Mesendoderm (in vitro differentiated cells): Measurements from ENCODE around the gene FAM78B.

Experiments used
- DNase-seq: peaks from one replicate; pipeline ENCODE4 v3.0.0; 2013
- H2AK5ac ChIP-seq: 2 replicates; pipeline ENCODE4 v1.6.1; 2013; ENCODE audit warnings: low read length, inconsistent platforms
- H2BK120ac ChIP-seq: 2 replicates; pipeline ENCODE4 v1.6.1; 2013; ENCODE audit warnings: low read depth, mild to moderate bottlenecking, low read length, moderate library complexity, mixed read lengths
- H2BK15ac ChIP-seq: replicated peaks from 2 replicates; pipeline ENCODE4 v1.6.1; 2013; ENCODE audit warnings: low read depth, mild to moderate bottlenecking, moderate library complexity
- H2BK5ac ChIP-seq: 2 replicates; pipeline ENCODE4 v1.6.1; 2013; ENCODE audit warnings: low read length, inconsistent platforms
- H3K18ac ChIP-seq: 2 replicates; pipeline ENCODE4 v1.6.1; 2013; ENCODE audit warnings: mild to moderate bottlenecking, low read length, mixed read lengths
- H3K23ac ChIP-seq: one replicate; pipeline ENCODE4 v1.6.1; 2013; ENCODE audit warnings: low read length
- H3K27ac ChIP-seq: 2 replicates; pipeline ENCODE4 v1.5.1; 2013; ENCODE audit warnings: low read depth, mild to moderate bottlenecking, inconsistent platforms, low read length, moderate library complexity
- H3K27me3 ChIP-seq: 2 replicates; pipeline ENCODE4 v1.6.1; 2013; ENCODE audit warnings: low read length, control low read depth, mild to moderate bottlenecking, inconsistent platforms; ENCODE audit not compliant: insufficient read depth, poor library complexity
- H3K36me3 ChIP-seq: 2 replicates; pipeline ENCODE4 v1.6.1; 2013; ENCODE audit warnings: low read length, inconsistent platforms; ENCODE audit not compliant: control insufficient read depth, insufficient read depth
- H3K4ac ChIP-seq: one replicate; pipeline ENCODE4 v1.6.1; 2013; ENCODE audit warnings: low read depth, mild to moderate bottlenecking, low read length, moderate library complexity
- H3K4me1 ChIP-seq: 2 replicates; pipeline ENCODE4 v1.6.1; 2013; ENCODE audit warnings: low read depth, low read length, inconsistent platforms; ENCODE audit not compliant: control insufficient read depth
- H3K4me2 ChIP-seq: 2 replicates; pipeline ENCODE4 v1.6.1; 2013; ENCODE audit warnings: low read length
- H3K4me3 ChIP-seq: 2 replicates; pipeline ENCODE4 v1.5.1; 2013; ENCODE audit warnings: mild to moderate bottlenecking, low read length
- H3K56ac ChIP-seq: one replicate; pipeline ENCODE4 v1.6.1; 2013; ENCODE audit warnings: low read length
- H3K79me1 ChIP-seq: 2 replicates; pipeline ENCODE4 v1.6.1; 2013; ENCODE audit warnings: low read length, inconsistent platforms
- H3K79me2 ChIP-seq: 2 replicates; pipeline ENCODE4 v1.6.1; 2013; ENCODE audit warnings: mild to moderate bottlenecking, low read length; ENCODE audit not compliant: control insufficient read depth, insufficient read depth
- H3K9ac ChIP-seq: 2 replicates; pipeline ENCODE4 v1.6.1; 2013; ENCODE audit warnings: low read length, inconsistent platforms
- H4K5ac ChIP-seq: one replicate; pipeline ENCODE4 v1.6.1; 2013; ENCODE audit warnings: low read length
- H4K8ac ChIP-seq: one replicate; pipeline ENCODE4 v1.6.1; 2013; ENCODE audit warnings: low read depth, mild to moderate bottlenecking, control low read depth, low read length, moderate library complexity
- WGBS: extraction: QIAGEN DNeasy Blood & Tissue Kit; methylation state at CpG from one replicate; pipeline ENCODE4 v1.1.7; 2013; ENCODE audit warnings: low lambda C conversion rate, missing lambda C conversion rate; ENCODE audit not compliant: insufficient coverage; ENCODE audit errors: extremely low coverage; 5-methylcytosine and 5-hydroxymethylcytosine counted together

Gene FAM78B

DNA sequence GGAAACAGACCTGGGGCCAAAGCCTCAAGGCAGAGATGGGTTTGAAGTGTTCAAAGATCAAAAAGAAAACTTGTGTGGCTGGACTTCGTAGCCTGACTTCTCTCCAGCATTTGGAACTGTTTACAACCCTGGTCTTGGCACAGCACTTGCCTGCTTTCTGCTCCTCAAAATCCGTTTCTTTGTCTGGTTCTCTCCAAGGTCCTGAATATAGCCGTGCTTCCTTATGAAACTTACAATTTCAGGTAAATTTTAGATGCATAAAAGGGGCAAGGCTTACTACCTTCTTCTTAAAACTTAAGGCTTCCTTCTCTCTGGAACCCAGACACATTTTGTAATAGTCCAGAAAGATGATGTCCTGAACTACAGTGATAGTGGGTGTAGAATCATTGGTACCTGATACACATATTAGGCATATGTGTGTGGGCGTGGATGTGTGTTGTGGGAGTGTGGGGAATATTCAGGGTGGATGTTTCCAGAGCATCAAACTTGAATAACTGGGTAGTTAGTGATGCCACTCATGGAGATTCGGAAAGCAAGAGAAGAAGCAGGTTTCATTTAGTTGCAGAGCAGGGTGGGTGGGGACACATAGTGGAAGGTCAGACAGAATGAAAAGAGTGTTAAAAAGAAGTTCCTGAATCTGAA lies 26.4 kb upstream of the FAM78B start:
- Histone ChIP-seq H3K79me2 (no peaks in the 10 kb centered on the region), H3K27me3 (no peaks in the 10 kb centered on the region), H2BK15ac (no peak overlapping the region), H3K4me1 (no peaks in the 10 kb centered on the region), H3K56ac (no peak overlapping the region), H2BK120ac (no peak overlapping the region), H3K27ac (no peak overlapping the region), H3K4me2 (no peak overlapping the region), H3K79me1 (no peaks in the 10 kb centered on the region), H3K4ac (no peak overlapping the region), H3K9ac (no peak overlapping the region), H3K18ac (no peak overlapping the region), H3K4me3 (no peak overlapping the region), H3K36me3 (no peaks in the 10 kb centered on the region), H4K8ac (no peak overlapping the region), H3K23ac (no peak overlapping the region), H2AK5ac (no peak overlapping the region), H4K5ac (no peak overlapping the region), H2BK5ac (no peak overlapping the region)
- no CpG with 5 or more reads among the region's 5 CpGs for WGBS
- no peak for DNase-seq

DNA sequence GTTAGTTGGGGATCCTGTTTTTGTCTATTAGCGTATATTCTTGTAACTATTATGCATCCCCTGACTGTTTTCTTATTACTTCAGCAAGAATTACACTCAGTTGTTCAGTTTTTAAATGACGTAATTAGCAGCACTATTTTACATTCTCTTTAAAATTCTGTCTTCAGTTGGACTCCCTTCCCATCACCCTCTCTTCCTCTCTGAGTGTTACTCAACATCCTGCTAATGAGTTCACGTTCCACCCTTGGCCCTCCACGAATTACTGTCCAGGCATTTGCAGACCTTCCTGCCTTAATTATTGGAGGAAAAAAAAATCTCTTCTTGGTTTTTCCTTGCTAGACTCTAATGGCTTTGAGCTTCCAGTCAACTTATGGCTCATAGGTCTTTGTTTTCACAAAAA lies 23.6 kb upstream of the FAM78B start:
- no peak overlapping the region for H3K4me3 ChIP-seq
- no peaks in the 10 kb centered on the region for H3K36me3 ChIP-seq
- H3K79me2 ChIP-seq, result no peaks in the 10 kb centered on the region
- H4K5ac ChIP-seq, result no peak overlapping the region
- H3K4me2 ChIP-seq, result no peak overlapping the region
- H3K23ac ChIP-seq, result no peak overlapping the region
- no peak overlapping the region for H4K8ac ChIP-seq
- no peaks in the 10 kb centered on the region for H3K4me1 ChIP-seq
- no peak overlapping the region for H3K56ac ChIP-seq
- no peak overlapping the region for H2BK15ac ChIP-seq
- no peak overlapping the region for H3K18ac ChIP-seq
- no peak overlapping the region for H3K27ac ChIP-seq
- no peak for DNase-seq
- H3K79me1 ChIP-seq, result no peaks in the 10 kb centered on the region
- no peak overlapping the region for H2AK5ac ChIP-seq
- H2BK5ac ChIP-seq, result no peak overlapping the region
- H3K4ac ChIP-seq, result no peak overlapping the region
- no peak overlapping the region for H2BK120ac ChIP-seq
- no peaks in the 10 kb centered on the region for H3K27me3 ChIP-seq
- H3K9ac ChIP-seq, result no peak overlapping the region
- no CpG with 5 or more reads among the region's 4 CpGs for WGBS

DNA sequence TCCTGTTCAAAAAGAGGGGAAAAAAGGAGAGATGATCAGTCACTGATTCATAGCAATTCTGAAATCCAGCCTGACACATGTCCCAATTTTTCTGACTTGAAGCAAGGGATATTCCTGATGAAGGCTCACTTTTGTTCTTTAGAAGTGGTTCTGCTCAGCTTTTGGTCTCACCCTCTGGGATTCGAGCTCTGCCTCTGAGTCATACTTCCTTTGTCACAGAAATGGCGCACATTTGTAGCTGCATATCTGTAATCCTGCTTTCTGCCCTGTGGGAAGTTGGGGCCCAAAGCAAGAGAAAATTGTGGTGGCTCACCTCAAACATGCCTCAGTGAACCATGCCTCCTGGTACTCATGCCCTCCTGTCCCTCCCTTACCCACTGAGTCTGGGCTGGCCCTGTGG lies 22.3 kb upstream of the FAM78B start:
- Histone ChIP-seq H2BK15ac (no peak overlapping the region), H3K23ac (no peak overlapping the region), H4K5ac (no peak overlapping the region), H3K4me1 (no peaks in the 10 kb centered on the region), H2BK5ac (no peak overlapping the region), H3K79me2 (no peaks in the 10 kb centered on the region), H2AK5ac (no peak overlapping the region), H3K27ac (no peak overlapping the region), H2BK120ac (no peak overlapping the region), H3K4me2 (no peak overlapping the region), H3K56ac (no peak overlapping the region), H3K36me3 (no peaks in the 10 kb centered on the region), H3K4ac (no peak overlapping the region), H3K27me3 (no peaks in the 10 kb centered on the region), H3K18ac (no peak overlapping the region), H3K9ac (no peak overlapping the region), H3K4me3 (no peak overlapping the region), H4K8ac (no peak overlapping the region), H3K79me1 (no peaks in the 10 kb centered on the region)
- WGBS, result no CpG with 5 or more reads among the region's 2 CpGs
- DNase-seq, result no peak

DNA sequence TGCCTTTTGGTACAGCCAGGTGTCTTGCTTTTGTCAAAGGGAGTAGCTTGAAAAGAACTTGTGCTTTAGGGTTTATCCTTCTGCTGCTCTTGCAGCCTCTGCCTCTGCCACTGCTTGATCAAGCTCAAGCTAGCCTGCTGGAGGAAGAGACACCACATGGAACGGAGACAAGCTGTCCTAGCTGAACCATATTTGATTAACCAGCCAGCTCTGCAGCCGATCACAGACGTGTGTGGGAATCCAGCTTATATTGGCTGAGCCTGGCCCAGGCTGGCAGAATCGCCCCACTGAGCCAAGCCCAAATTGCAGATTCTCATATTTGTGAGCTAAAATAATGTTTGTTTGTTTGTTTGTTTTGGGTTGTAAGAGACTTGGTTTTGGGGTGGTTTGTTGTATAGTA lies 18.7 kb upstream of the FAM78B start:
- Histone ChIP-seq H3K4ac (no peak overlapping the region), H3K4me3 (no peak overlapping the region), H3K79me1 (no peaks in the 10 kb centered on the region), H2BK15ac (no peak overlapping the region), H3K4me1 (no peaks in the 10 kb centered on the region), H2BK120ac (no peak overlapping the region), H2BK5ac (no peak overlapping the region), H3K79me2 (no peaks in the 10 kb centered on the region), H3K36me3 (no peaks in the 10 kb centered on the region), H3K18ac (no peak overlapping the region), H4K8ac (no peak overlapping the region), H3K27ac (no peak overlapping the region), H3K23ac (no peak overlapping the region), H2AK5ac (no peak overlapping the region), H3K56ac (no peak overlapping the region), H3K27me3 (no peaks in the 10 kb centered on the region), H4K5ac (no peak overlapping the region), H3K4me2 (no peak overlapping the region), H3K9ac (no peak overlapping the region)
- no peak for DNase-seq
- WGBS, result no CpG with 5 or more reads among the region's 4 CpGs

- Histone ChIP-seq H3K56ac (no peak overlapping the region), H3K36me3 (no peaks in the 10 kb centered on the region), H2AK5ac (no peak overlapping the region), H3K27ac (no peak overlapping the region), H3K23ac (no peak overlapping the region), H3K79me1 (no peaks in the 10 kb centered on the region), H2BK15ac (no peak overlapping the region), H3K4ac (no peak overlapping the region), H3K18ac (no peak overlapping the region), H3K27me3 (no peaks in the 10 kb centered on the region), H3K4me3 (no peak overlapping the region), H2BK5ac (no peak overlapping the region), H3K4me1 (no peaks in the 10 kb centered on the region), H3K4me2 (no peak overlapping the region), H4K8ac (no peak overlapping the region), H4K5ac (no peak overlapping the region), H3K79me2 (no peaks in the 10 kb centered on the region), H3K9ac (no peak overlapping the region), H2BK120ac (no peak overlapping the region)
- DNase-seq, result peak; percentile 76
- no CpG with 5 or more reads among the region's 6 CpGs for WGBS
Observed at GRCh38 chr1:166184897-166185296, 18.1 kb upstream of the FAM78B start.

DNA sequence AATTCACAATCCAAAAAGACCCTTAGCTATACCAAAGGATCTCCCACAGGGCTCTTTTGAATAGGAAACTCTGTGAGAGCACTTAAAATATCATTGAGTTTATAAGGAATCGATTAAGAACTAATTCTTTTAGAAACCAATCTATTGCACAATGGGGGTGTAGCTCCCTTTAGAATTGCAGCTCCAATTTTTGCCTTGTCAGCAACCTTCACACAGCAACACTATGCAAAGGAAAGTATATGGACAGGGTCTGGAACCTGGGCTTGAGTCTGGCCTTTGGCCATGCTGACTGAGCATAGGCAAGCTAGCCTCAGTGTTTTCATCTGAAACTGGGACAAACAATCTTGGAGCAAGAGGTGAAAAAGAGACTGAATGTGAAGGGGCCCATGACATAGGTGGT lies 17.2 kb upstream of the FAM78B start:
- Histone ChIP-seq H3K36me3 (no peaks in the 10 kb centered on the region), H2BK120ac (no peak overlapping the region), H3K9ac (no peak overlapping the region), H3K4me3 (no peak overlapping the region), H3K4me2 (no peak overlapping the region), H3K23ac (no peak overlapping the region), H2AK5ac (no peak overlapping the region), H3K79me2 (no peaks in the 10 kb centered on the region), H3K79me1 (no peaks in the 10 kb centered on the region), H3K56ac (no peak overlapping the region), H3K4me1 (no peaks in the 10 kb centered on the region), H4K8ac (no peak overlapping the region), H2BK15ac (no peak overlapping the region), H3K4ac (no peak overlapping the region), H2BK5ac (no peak overlapping the region), H4K5ac (no peak overlapping the region), H3K18ac (no peak overlapping the region), H3K27ac (no peak overlapping the region), H3K27me3 (no peaks in the 10 kb centered on the region)
- no CpG with 5 or more reads among the region's 1 CpG for WGBS
- DNase-seq, result no peak
